ENCODE measurements around the gene SLC2A11. TPM values are rescaled to one million over a fixed set of nuclear protein-coding genes. Genes with fewer than 3 reads are reported as not detected.

SLC2A11 gene
- total RNA-seq, 2 experiments from 2014 or later = 8.0 to 8.6 TPM

DNA sequence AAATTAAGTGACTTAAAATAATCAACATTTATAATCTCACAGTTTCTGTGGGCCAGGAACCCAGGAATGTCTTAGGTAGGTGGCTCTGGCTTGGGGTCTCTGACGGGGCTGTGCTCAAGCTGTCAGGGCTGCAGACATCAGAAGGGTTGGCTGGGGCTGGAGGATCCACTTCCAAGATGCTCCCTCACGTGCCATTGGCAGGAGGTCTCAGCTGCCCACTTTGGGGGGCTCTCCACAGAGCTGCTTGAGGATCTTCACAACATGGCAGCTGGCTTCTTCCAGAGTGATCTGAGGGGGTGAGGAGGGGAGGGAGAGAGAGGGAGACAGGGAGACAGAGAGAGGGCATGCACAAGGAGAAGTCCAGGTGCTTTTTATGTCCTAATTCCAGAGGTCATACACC is 18.1 kb downstream of the SLC2A11 start:
- no peak overlapping the region for H3K27ac Mint-ChIP-seq
- intact Hi-C loops (cut with micrococcal nuclease) = no loop called here
- H3K36me3 Mint-ChIP-seq (ENCODE audit: low read depth) = no peaks in the 10 kb centered on the region
- no peaks in the 10 kb centered on the region for H3K4me1 Mint-ChIP-seq (ENCODE audit: low read depth)
- ChIA-PET POLR2A (interaction anchor here (0.6 to 0.9 kb wide), 2 partner anchors 9 to 68 kb away, joined by 3 to 4 read pairs; no protein-coding TSS in a partner anchor), CTCF (interaction anchor here (0.8 kb wide), 1 partner anchor 26 kb away, joined by 3 read pairs; no protein-coding TSS in a partner anchor)
- H3K9me3 Mint-ChIP-seq = no peaks in the 10 kb centered on the region
- H3K27me3 Mint-ChIP-seq = no peaks in the 10 kb centered on the region
- no peak for DNase-seq
- ATAC-seq = no peak
- no peak overlapping the region for H3K4me3 Mint-ChIP-seq
- TF ChIP-seq, protein P1, sequence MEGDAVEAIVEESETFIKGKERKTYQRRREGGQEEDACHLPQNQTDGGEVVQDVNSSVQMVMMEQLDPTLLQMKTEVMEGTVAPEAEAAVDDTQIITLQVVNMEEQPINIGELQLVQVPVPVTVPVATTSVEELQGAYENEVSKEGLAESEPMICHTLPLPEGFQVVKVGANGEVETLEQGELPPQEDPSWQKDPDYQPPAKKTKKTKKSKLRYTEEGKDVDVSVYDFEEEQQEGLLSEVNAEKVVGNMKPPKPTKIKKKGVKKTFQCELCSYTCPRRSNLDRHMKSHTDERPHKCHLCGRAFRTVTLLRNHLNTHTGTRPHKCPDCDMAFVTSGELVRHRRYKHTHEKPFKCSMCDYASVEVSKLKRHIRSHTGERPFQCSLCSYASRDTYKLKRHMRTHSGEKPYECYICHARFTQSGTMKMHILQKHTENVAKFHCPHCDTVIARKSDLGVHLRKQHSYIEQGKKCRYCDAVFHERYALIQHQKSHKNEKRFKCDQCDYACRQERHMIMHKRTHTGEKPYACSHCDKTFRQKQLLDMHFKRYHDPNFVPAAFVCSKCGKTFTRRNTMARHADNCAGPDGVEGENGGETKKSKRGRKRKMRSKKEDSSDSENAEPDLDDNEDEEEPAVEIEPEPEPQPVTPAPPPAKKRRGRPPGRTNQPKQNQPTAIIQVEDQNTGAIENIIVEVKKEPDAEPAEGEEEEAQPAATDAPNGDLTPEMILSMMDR (IDR thresholded peaks at IDR 0.05) = no peak

DNA sequence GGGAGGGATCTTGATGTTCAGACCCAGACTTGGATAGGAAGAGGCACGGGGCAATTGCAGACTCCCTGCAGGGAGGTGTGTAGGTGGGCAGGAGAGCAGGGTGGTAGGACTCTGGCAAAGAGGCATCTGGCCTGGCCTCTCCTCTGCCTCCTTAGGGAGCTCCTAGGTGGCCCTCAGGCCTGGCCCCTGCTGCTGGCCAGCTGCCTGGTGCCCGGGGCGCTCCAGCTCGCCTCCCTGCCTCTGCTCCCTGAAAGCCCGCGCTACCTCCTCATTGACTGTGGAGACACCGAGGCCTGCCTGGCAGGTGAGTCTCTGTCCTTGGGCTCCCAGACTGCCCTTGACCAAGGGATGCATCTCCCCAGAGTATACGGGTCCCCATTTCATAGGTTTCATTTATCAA is 19.9 kb downstream of the SLC2A11 start:
- no peaks in the 10 kb centered on the region for H3K9me3 Mint-ChIP-seq
- CTCF ChIA-PET = no interaction called here
- H3K27ac Mint-ChIP-seq = no peak overlapping the region
- TF ChIP-seq, protein P1 (IDR thresholded peaks at IDR 0.05) = no peak
- H3K4me3 Mint-ChIP-seq = no peak overlapping the region
- no peaks in the 10 kb centered on the region for H3K4me1 Mint-ChIP-seq (ENCODE audit: low read depth)
- H3K36me3 Mint-ChIP-seq (ENCODE audit: low read depth) = no peaks in the 10 kb centered on the region
- H3K27me3 Mint-ChIP-seq = no peaks in the 10 kb centered on the region
- ATAC-seq (no peak), DNase-seq (no peak)
- POLR2A ChIA-PET = interaction anchor here (1.2 kb wide), 1 partner anchor 17 kb away, joined by 4 read pairs; the partner anchor contains the start of gene MIF
- intact Hi-C loops (cut with micrococcal nuclease) = no loop called here

DNA sequence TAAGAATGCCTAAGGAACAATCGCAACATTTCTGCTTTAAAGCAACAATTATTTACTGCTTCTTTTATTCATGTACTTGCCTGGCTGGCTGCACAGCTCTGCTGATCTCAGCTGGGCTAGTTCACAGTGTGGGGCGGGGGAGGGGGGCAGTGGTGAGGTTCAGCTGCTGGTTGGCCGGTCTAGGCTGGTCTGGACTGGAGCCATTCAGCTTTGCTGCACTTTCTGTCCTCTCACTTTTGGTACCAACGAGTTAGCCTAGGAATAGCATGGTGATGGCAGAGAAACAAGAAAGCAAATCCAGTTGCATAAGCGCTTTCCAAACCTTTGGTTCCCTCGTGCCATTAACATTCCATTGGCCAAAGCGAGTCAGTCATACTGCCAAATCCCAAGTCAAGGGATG is 20.5 kb downstream of the SLC2A11 start:
- Mint-ChIP-seq H3K27ac (no peak overlapping the region), H3K36me3 (ENCODE audit: low read depth) (no peaks in the 10 kb centered on the region), H3K4me1 (ENCODE audit: low read depth) (no peaks in the 10 kb centered on the region), H3K9me3 (no peaks in the 10 kb centered on the region), H3K27me3 (no peaks in the 10 kb centered on the region), H3K4me3 (no peak overlapping the region)
- ChIA-PET CTCF (no interaction called here), POLR2A (interaction anchor here (1.2 kb wide), 1 partner anchor 16 kb away, joined by 4 read pairs; the partner anchor contains the start of gene MIF)
- TF ChIP-seq, protein P1 (IDR thresholded peaks at IDR 0.05) = no peak
- ATAC-seq = no peak
- intact Hi-C loops (cut with micrococcal nuclease) = no loop called here
- no peak for DNase-seq

DNA sequence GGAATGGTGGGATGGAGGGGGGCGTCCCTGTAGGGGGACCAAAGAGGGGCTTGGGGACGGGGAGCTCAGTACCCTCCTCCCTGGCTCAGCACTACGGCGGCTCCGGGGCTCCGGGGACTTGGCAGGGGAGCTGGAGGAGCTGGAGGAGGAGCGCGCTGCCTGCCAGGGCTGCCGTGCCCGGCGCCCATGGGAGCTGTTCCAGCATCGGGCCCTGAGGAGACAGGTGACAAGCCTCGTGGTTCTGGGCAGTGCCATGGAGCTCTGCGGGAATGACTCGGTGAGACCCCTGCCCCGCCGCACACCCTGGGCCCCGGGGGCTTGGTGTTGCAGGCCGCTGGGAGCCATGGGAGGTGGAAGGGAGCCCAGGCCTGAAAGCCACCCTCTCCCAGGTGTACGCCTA is 24.7 kb downstream of the SLC2A11 start:
- Mint-ChIP-seq H3K4me3 (no peak overlapping the region), H3K9me3 (no peaks in the 10 kb centered on the region), H3K27me3 (no peaks in the 10 kb centered on the region), H3K27ac (no peak overlapping the region), H3K36me3 (ENCODE audit: low read depth) (no peaks in the 10 kb centered on the region), H3K4me1 (ENCODE audit: low read depth) (no peaks in the 10 kb centered on the region)
- intact Hi-C loops (cut with micrococcal nuclease) = no loop called here
- ChIA-PET POLR2A (interaction anchor here (0.8 kb wide), 1 partner anchor 11 kb away, joined by 3 read pairs; no protein-coding TSS in a partner anchor), CTCF (no interaction called here)
- no peak for DNase-seq
- ATAC-seq = no peak
- TF ChIP-seq, protein P1 (IDR thresholded peaks at IDR 0.05) = no peak

DNA sequence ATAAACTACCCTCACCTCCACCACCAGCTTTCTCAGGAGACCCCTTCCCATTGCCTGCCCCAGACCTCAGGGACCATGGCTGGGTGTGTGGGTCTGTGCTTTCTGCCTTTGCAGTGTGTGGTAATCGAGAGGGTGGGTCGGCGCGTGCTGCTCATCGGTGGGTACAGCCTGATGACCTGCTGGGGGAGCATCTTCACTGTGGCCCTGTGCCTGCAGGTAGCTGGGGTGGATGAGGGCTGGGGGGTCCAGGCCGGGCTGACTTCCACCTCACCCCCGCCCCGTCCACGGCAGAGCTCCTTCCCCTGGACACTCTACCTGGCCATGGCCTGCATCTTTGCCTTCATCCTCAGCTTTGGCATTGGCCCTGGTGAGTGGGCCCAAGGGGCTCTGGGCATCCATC is 26.0 kb downstream of the SLC2A11 start:
- no peaks in the 10 kb centered on the region for H3K36me3 Mint-ChIP-seq (ENCODE audit: low read depth)
- no peaks in the 10 kb centered on the region for H3K4me1 Mint-ChIP-seq (ENCODE audit: low read depth)
- intact Hi-C loops (cut with micrococcal nuclease) = no loop called here
- TF ChIP-seq, protein P1 (IDR thresholded peaks at IDR 0.05) = no peak
- POLR2A ChIA-PET = no interaction called here
- CTCF ChIA-PET = no interaction called here
- no peaks in the 10 kb centered on the region for H3K27me3 Mint-ChIP-seq
- H3K4me3 Mint-ChIP-seq = no peak overlapping the region
- H3K9me3 Mint-ChIP-seq = no peaks in the 10 kb centered on the region
- no peak overlapping the region for H3K27ac Mint-ChIP-seq
- DNase-seq (no peak), ATAC-seq (no peak)

Data from activated CD8-positive, alpha-beta T cell treated with anti-CD3 and anti-CD28 coated beads for 36 hours (primary cell).